Astrocyte of the hippocampus (primary cell): ENCODE measurements around the gene SKIC3.

ENCODE experiments used
- DNase-seq: peaks from one replicate; pipeline ENCODE4 v3.0.0; 2011; ENCODE audit warnings: low read depth, low spot score

Gene SKIC3

GRCh38 chr5:95554647-95555548 is at the start of gene SKIC3, which contains the start of gene ARSK:
Gene SKIC3, minus strand, starts transcription at chr5:95554977. Its CDS starts 7,827 bp downstream, at chr5:95547150.
Gene ARSK, plus strand, starts transcription at chr5:95555101. Its CDS starts 178 bp downstream, at chr5:95555279.
- DNase-seq: peak; percentile 99

- DNase-seq: no peak
These were observed 45.8 kb upstream of the SKIC3 start for GRCh38 chr5:95600557-95600956.

- DNase-seq: no peak
These were observed 44.5 kb upstream of the SKIC3 start for GRCh38 chr5:95599252-95599651.

GRCh38 chr5:95595289-95595931 is 40.6 kb upstream of the SKIC3 start:
- DNase-seq: no peak

GRCh38 chr5:95591490-95591901 is 36.7 kb upstream of the SKIC3 start:
- DNase-seq: peak; percentile 68

- DNase-seq: no peak
These were observed 36.1 kb upstream of the SKIC3 start for GRCh38 chr5:95590880-95591279.

GRCh38 chr5:95583992-95584391 is 29.2 kb upstream of the SKIC3 start:
- DNase-seq: no peak

GRCh38 chr5:95581576-95581975 is 26.8 kb upstream of the SKIC3 start:
- no peak for DNase-seq

GRCh38 chr5:95572016-95572415 is 17.2 kb upstream of the SKIC3 start:
- DNase-seq: no peak

- peak; percentile 42 for DNase-seq
These were observed 10.6 kb upstream of the SKIC3 start for GRCh38 chr5:95565280-95565920.

GRCh38 chr5:95564450-95564849 is 9.7 kb upstream of the SKIC3 start:
- no peak for DNase-seq

GRCh38 chr5:95563367-95563766 is 8.6 kb upstream of the SKIC3 start:
- DNase-seq: no peak

- no peak for DNase-seq
These were observed 7.5 kb upstream of the SKIC3 start for GRCh38 chr5:95562282-95562681.

GRCh38 chr5:95557841-95558240 is 3.1 kb upstream of the SKIC3 start:
- DNase-seq: no peak

GRCh38 chr5:95555553-95555952 is 776 bp upstream of the SKIC3 start:
- peak; percentile 26 for DNase-seq

- no peak for DNase-seq
These were observed 488 bp downstream of the SKIC3 start for GRCh38 chr5:95554331-95554646.

- DNase-seq: no peak
These were observed 5.7 kb downstream of the SKIC3 start for GRCh38 chr5:95549030-95549429.

GRCh38 chr5:95543017-95543705 is 11.6 kb downstream of the SKIC3 start:
- no peak for DNase-seq

GRCh38 chr5:95537501-95537900 is 17.3 kb downstream of the SKIC3 start:
- no peak for DNase-seq

- DNase-seq: peak; percentile 14
These were observed 21.0 kb downstream of the SKIC3 start for GRCh38 chr5:95533761-95534160.

- peak; percentile 30 for DNase-seq
These were observed 21.7 kb downstream of the SKIC3 start for GRCh38 chr5:95533106-95533505.

GRCh38 chr5:95532415-95532814 is 22.4 kb downstream of the SKIC3 start:
- no peak for DNase-seq
